ENCODE results near the gene BANK1.

The BANK1 gene

GRCh38 chr4:101790521-101791181 lies at the start of gene BANK1:
Gene BANK1 (plus strand): TSS chr4:101790730. CDS start chr4:101790881, 151 bp downstream.
- H3K27ac ChIP-seq (ENCODE audit: low read length), result no peak within 1 kb of the TSS
- no peak for TF ChIP-seq CTCF (IDR thresholded peaks at IDR 0.05; ENCODE audit: borderline replicate concordance, extremely low read depth, low read length, poor library complexity, severe bottlenecking)
- no peak for TF ChIP-seq EZH2 (IDR thresholded peaks at IDR 0.05; ENCODE audit: borderline replicate concordance, low read depth, low read length, severe bottlenecking)
- H3K27me3 ChIP-seq (ENCODE audit: insufficient read depth, low read length, poor library complexity), result no peaks in the 10 kb centered on the region
- no peaks in the 10 kb centered on the region for H3K79me2 ChIP-seq (ENCODE audit: insufficient read depth, low read length)
- H3K4me2 ChIP-seq (ENCODE audit: insufficient read depth, low read length), result no peak within 1 kb of the TSS
- DNase-seq (no peak), ATAC-seq (ENCODE audit: insufficient read depth, low read depth) (no peak)
- H3K9me3 ChIP-seq (ENCODE audit: insufficient read depth, low read length, severe bottlenecking), result no peaks in the 10 kb centered on the region
- no peaks in the 10 kb centered on the region for H4K20me1 ChIP-seq (ENCODE audit: insufficient read depth, low read length)
- H3K36me3 ChIP-seq (ENCODE audit: insufficient read depth, low read length), result no peaks in the 10 kb centered on the region
- no peak within 1 kb of the TSS for H2AFZ ChIP-seq (ENCODE audit: low read depth, low read length)
- H3K9ac ChIP-seq (ENCODE audit: low read depth, low read length), result no peak within 1 kb of the TSS
- no peak within 1 kb of the TSS for H3K4me3 ChIP-seq (ENCODE audit: low read depth in 1 of 2, low read length in 2 of 2)
- peaks cover 2% of the 10 kb centered on the region; the same call in 1 of the 2 replicates for H3K4me1 ChIP-seq (ENCODE audit: insufficient read depth, low read length)

GRCh38 chr4:101753721-101754120 lies 36.8 kb upstream of the BANK1 start:
- H3K4me1 ChIP-seq (ENCODE audit: insufficient read depth, low read length), result no peaks in the 10 kb centered on the region
- H3K79me2 ChIP-seq (ENCODE audit: insufficient read depth, low read length), result no peaks in the 10 kb centered on the region
- TF ChIP-seq EZH2 (IDR thresholded peaks at IDR 0.05; ENCODE audit: borderline replicate concordance, low read depth, low read length, severe bottlenecking) (no peak), CTCF (IDR thresholded peaks at IDR 0.05; ENCODE audit: borderline replicate concordance, extremely low read depth, low read length, poor library complexity, severe bottlenecking) (no peak)
- H3K27ac ChIP-seq (ENCODE audit: low read length), result no peak overlapping the region
- no peak overlapping the region for H3K4me2 ChIP-seq (ENCODE audit: insufficient read depth, low read length)
- no peak for DNase-seq
- no peak for ATAC-seq (ENCODE audit: insufficient read depth, low read depth)
- H2AFZ ChIP-seq (ENCODE audit: low read depth, low read length), result no peak overlapping the region
- H4K20me1 ChIP-seq (ENCODE audit: insufficient read depth, low read length), result no peaks in the 10 kb centered on the region
- no peaks in the 10 kb centered on the region for H3K9me3 ChIP-seq (ENCODE audit: insufficient read depth, low read length, severe bottlenecking)
- no peak overlapping the region for H3K4me3 ChIP-seq (ENCODE audit: low read depth in 1 of 2, low read length in 2 of 2)
- H3K9ac ChIP-seq (ENCODE audit: low read depth, low read length), result no peak overlapping the region
- no peaks in the 10 kb centered on the region for H3K36me3 ChIP-seq (ENCODE audit: insufficient read depth, low read length)
- H3K27me3 ChIP-seq (ENCODE audit: insufficient read depth, low read length, poor library complexity), result no peaks in the 10 kb centered on the region

GRCh38 chr4:101756181-101756580 lies 34.3 kb upstream of the BANK1 start:
- DNase-seq, result no peak
- no peaks in the 10 kb centered on the region for H3K36me3 ChIP-seq (ENCODE audit: insufficient read depth, low read length)

More at GRCh38 chr4:101756181-101756580, 34.3 kb upstream of the BANK1 start:
- ATAC-seq (ENCODE audit: insufficient read depth, low read depth), result no peak
- no peak overlapping the region for H2AFZ ChIP-seq (ENCODE audit: low read depth, low read length)
- no peaks in the 10 kb centered on the region for H3K27me3 ChIP-seq (ENCODE audit: insufficient read depth, low read length, poor library complexity)
- no peaks in the 10 kb centered on the region for H4K20me1 ChIP-seq (ENCODE audit: insufficient read depth, low read length)
- no peaks in the 10 kb centered on the region for H3K9me3 ChIP-seq (ENCODE audit: insufficient read depth, low read length, severe bottlenecking)
- TF ChIP-seq CTCF (IDR thresholded peaks at IDR 0.05; ENCODE audit: borderline replicate concordance, extremely low read depth, low read length, poor library complexity, severe bottlenecking), result no peak
- no peak for TF ChIP-seq EZH2 (IDR thresholded peaks at IDR 0.05; ENCODE audit: borderline replicate concordance, low read depth, low read length, severe bottlenecking)
- H3K4me3 ChIP-seq (ENCODE audit: low read depth in 1 of 2, low read length in 2 of 2), result no peak overlapping the region
- no peaks in the 10 kb centered on the region for H3K79me2 ChIP-seq (ENCODE audit: insufficient read depth, low read length)
- no peaks in the 10 kb centered on the region for H3K4me1 ChIP-seq (ENCODE audit: insufficient read depth, low read length)
- H3K9ac ChIP-seq (ENCODE audit: low read depth, low read length), result no peak overlapping the region
- no peak overlapping the region for H3K4me2 ChIP-seq (ENCODE audit: insufficient read depth, low read length)
- H3K27ac ChIP-seq (ENCODE audit: low read length), result no peak overlapping the region
